Naive thymus-derived CD4-positive, alpha-beta T cell (primary cell): ENCODE measurements around the gene RSAD2. TPM values are rescaled to one million over a fixed set of nuclear protein-coding genes. Genes with fewer than 3 reads are reported as not detected.

Experiments
- ATAC-seq: fragments of 150-1000 bp; cut with Tn5 transposase; 2 replicates; pipeline ENCODE4 v1.10.0; 2021; ENCODE audit warnings: mild to moderate bottlenecking, moderate library complexity
- CTCF ChIA-PET: fragments of 350-600 bp; sonication (Branson Sonifier 250); formaldehyde crosslinking; loops from one replicate; lab custom pipeline; 2021; ENCODE audit warnings: antibody characterized with exemption; lab: Charles Lee
- POLR2A ChIA-PET: fragments of 350-600 bp; sonication (Branson Sonifier 250); formaldehyde crosslinking; loops from one replicate; lab custom pipeline; 2021; ENCODE audit warnings: antibody characterized with exemption, inconsistent platforms; lab: Charles Lee
- DNase-seq, 9 donors: peaks; one replicate each; pipeline versions ENCODE4 v3.0.0 to v3.0.0-alpha.2; 2020 to 2022; ENCODE audit warnings: mixed read lengths in 1 of 9
- H3K27ac ChIP-seq: one replicate; pipeline ENCODE4 v1.7.0; 2013; ENCODE audit warnings: mild to moderate bottlenecking, low read depth, low read length, moderate library complexity
- H3K27me3 ChIP-seq, 2 donors: one replicate each; pipeline ENCODE4 v1.7.0; 2013; ENCODE audit warnings: low read length in 2 of 2, mild to moderate bottlenecking in 2 of 2, moderate library complexity in 2 of 2; ENCODE audit not compliant: control insufficient read depth in 2 of 2, insufficient read depth in 2 of 2
- H3K36me3 ChIP-seq, 3 experiments: 1 replicate in 2 of 3; 2 replicates in 1 of 3; pipeline ENCODE4 v1.7.0; 2013; ENCODE audit warnings: low read length in 3 of 3, mild to moderate bottlenecking in 3 of 3, moderate library complexity in 1 of 3; ENCODE audit not compliant: insufficient read depth in 3 of 3, control insufficient read depth in 2 of 3
- H3K4me1 ChIP-seq, 2 donors: one replicate each; pipeline ENCODE4 v1.7.0; 2013; ENCODE audit warnings: low read length in 2 of 2, mild to moderate bottlenecking in 2 of 2, moderate library complexity in 1 of 2; ENCODE audit not compliant: control insufficient read depth in 2 of 2, insufficient read depth in 2 of 2
- H3K4me3 ChIP-seq: 2 replicates; pipeline ENCODE4 v1.7.0; 2013; ENCODE audit warnings: mild to moderate bottlenecking, low read length
- H3K9me3 ChIP-seq, 3 experiments: 1 replicate in 2 of 3; 2 replicates in 1 of 3; pipeline ENCODE4 v1.7.0; 2013; ENCODE audit warnings: low read length in 3 of 3; ENCODE audit not compliant: control insufficient read depth in 2 of 3
- H3K27ac Mint-ChIP-seq, 9 donors: one replicate each; pipeline ENCODE4 v1.8.0; 2020 to 2022; ENCODE audit warnings: mixed read lengths in 9 of 9, mild to moderate bottlenecking in 8 of 9, moderate library complexity in 5 of 9, inconsistent platforms in 2 of 9
- H3K27me3 Mint-ChIP-seq, 5 donors: one replicate each; pipeline ENCODE4 v1.8.0; 2021 to 2022; ENCODE audit warnings: mixed read lengths in 5 of 5, mild to moderate bottlenecking in 1 of 5
- H3K36me3 Mint-ChIP-seq, 5 donors: one replicate each; pipeline ENCODE4 v1.8.0; 2020 to 2022; ENCODE audit warnings: mixed read lengths in 5 of 5, mild to moderate bottlenecking in 3 of 5, inconsistent platforms in 1 of 5
- H3K4me1 Mint-ChIP-seq, 7 donors: one replicate each; pipeline ENCODE4 v1.8.0; 2020 to 2022; ENCODE audit warnings: mixed read lengths in 7 of 7, mild to moderate bottlenecking in 3 of 7, inconsistent platforms in 1 of 7
- H3K4me3 Mint-ChIP-seq, 10 donors: one replicate each; pipeline ENCODE4 v1.8.0; 2020 to 2022; ENCODE audit warnings: mild to moderate bottlenecking in 10 of 10, mixed read lengths in 10 of 10, moderate library complexity in 6 of 10, inconsistent platforms in 2 of 10
- H3K9me3 Mint-ChIP-seq, 11 donors: one replicate each; pipeline ENCODE4 v1.8.0; 2020 to 2022; ENCODE audit warnings: mixed read lengths in 11 of 11, mild to moderate bottlenecking in 4 of 11, inconsistent platforms in 1 of 11, moderate library complexity in 1 of 11
- intact Hi-C, 2 donors: fragments of 100-400 bp; cut with micrococcal nuclease; formaldehyde crosslinking; loops; one replicate each; pipeline ENCODE4 v1.15.1; 2023
- polyA plus RNA-seq, 2 donors: library from polyadenylated mRNA; unstranded; fragments of 300-500 nt; fragmentation: Illumina TruSeq; gene quantifications; one replicate each; pipeline ENCODE4 v1.2.3, GENCODE V29; 2021
- total RNA-seq, 6 experiments: library from RNA in 5 of 6; stranded (reverse) in 5 of 6; gene quantifications; 1 replicate in 5 of 6; 2 replicates in 1 of 6; pipeline ENCODE4 v1.2.3 and lab custom pipeline; 2021 to 2026

The RSAD2 gene
- total and polyA plus RNA-seq, 7 experiments from 2014 or later: 5.0 to 72.6 (median 6.6) TPM

- Mint-ChIP-seq H3K27me3 (no peaks in the 10 kb centered on the region), H3K4me1 (peaks cover 31 to 84% (median 71%) of the 10 kb centered on the region in 7 donors), H3K9me3 (peaks cover 0 to 2% (median 1%) of the 10 kb centered on the region in 11 donors), H3K27ac (peak overlapping the region; percentile 80 to 98 (median 90)), H3K4me3 (peak overlapping the region; percentile 80 to 97 (median 90)), H3K36me3 (peaks cover 3 to 48% (median 13%) of the 10 kb centered on the region in 5 donors)
- ATAC-seq: no peak
- CTCF ChIA-PET: interaction anchor here (1.0 to 3.9 kb wide), 4 partner anchors 13 to 39 kb away, joined by 3 to 38 read pairs (median 9); partner anchors contain the start of gene CMPK2
- no peaks in the 10 kb centered on the region for H3K9me3 ChIP-seq
- peaks cover 20 to 44% of the 10 kb centered on the region in 2 donors for H3K4me1 ChIP-seq
- H3K4me3 ChIP-seq: peak overlapping the region; percentile 17
- DNase-seq: no peak
- H3K36me3 ChIP-seq: no peaks in the 10 kb centered on the region
- POLR2A ChIA-PET: interaction anchor here (0.6 to 7.6 kb wide), 5 partner anchors 12 to 1803 kb away, joined by 3 to 94 read pairs (median 5); partner anchors contain the start of genes CMPK2, ID2 and RNF144A
- no peaks in the 10 kb centered on the region for H3K27me3 ChIP-seq
- H3K27ac ChIP-seq: peak overlapping the region; percentile 56
- intact Hi-C loops: no loop called here
Measured at GRCh38 chr2:6879011-6879410, 1.4 kb downstream of the RSAD2 start.

- Histone ChIP-seq H3K27ac (peak overlapping the region; percentile 63), H3K4me3 (peak overlapping the region; percentile 41), H3K36me3 (no peaks in the 10 kb centered on the region), H3K4me1 (peaks cover 20 to 48% of the 10 kb centered on the region in 2 donors), H3K27me3 (no peaks in the 10 kb centered on the region), H3K9me3 (no peaks in the 10 kb centered on the region)
- H3K9me3 Mint-ChIP-seq: no peaks in the 10 kb centered on the region
- peaks cover 9 to 58% (median 20%) of the 10 kb centered on the region in 5 donors for H3K36me3 Mint-ChIP-seq
- POLR2A ChIA-PET: interaction anchor here (0.7 to 7.6 kb wide), 4 partner anchors 13 to 1802 kb away, joined by 3 to 94 read pairs (median 36); partner anchors contain the start of genes CMPK2, ID2 and RNF144A
- peak; percentile 70 for ATAC-seq
- H3K27me3 Mint-ChIP-seq: no peaks in the 10 kb centered on the region
- H3K27ac Mint-ChIP-seq: peak overlapping the region; percentile 89 to 98 (median 93)
- peaks cover 30 to 77% (median 72%) of the 10 kb centered on the region in 7 donors for H3K4me1 Mint-ChIP-seq
- CTCF ChIA-PET: interaction anchor here (1.1 to 3.9 kb wide), 4 partner anchors 8 to 17 kb away, joined by 3 to 38 read pairs (median 9); partner anchors contain the start of gene CMPK2
- H3K4me3 Mint-ChIP-seq: peak overlapping the region; percentile 70 to 96 (median 86)
- DNase-seq: peak in 7 of 9 donors; percentile 47 to 63 (median 57)
- intact Hi-C loops: loop anchor here in 1 of 2 donors (5.0 kb wide), 1 partner anchor 1957 kb away; the partner anchor contains the start of gene KIDINS220
Measured at GRCh38 chr2:6880200-6880733, 2.7 kb downstream of the RSAD2 start.

- Histone ChIP-seq H3K9me3 (no peaks in the 10 kb centered on the region), H3K4me1 (peaks cover 20 to 48% of the 10 kb centered on the region in 2 donors), H3K36me3 (no peaks in the 10 kb centered on the region), H3K27ac (peak overlapping the region; percentile 15), H3K27me3 (no peaks in the 10 kb centered on the region), H3K4me3 (no peak overlapping the region)
- peaks cover 9 to 57% (median 20%) of the 10 kb centered on the region in 5 donors for H3K36me3 Mint-ChIP-seq
- H3K4me1 Mint-ChIP-seq: peaks cover 30 to 74% (median 69%) of the 10 kb centered on the region in 7 donors
- H3K9me3 Mint-ChIP-seq: no peaks in the 10 kb centered on the region
- no peaks in the 10 kb centered on the region for H3K27me3 Mint-ChIP-seq
- ATAC-seq (no peak), DNase-seq (no peak)
- H3K4me3 Mint-ChIP-seq: peak overlapping the region in 8 of 10 donors; percentile 63 to 90 (median 84)
- intact Hi-C loops: loop anchor here in 1 of 2 donors (5.0 kb wide), 1 partner anchor 1956 kb away; the partner anchor contains the start of gene KIDINS220
- peak overlapping the region; percentile 44 to 98 (median 83) for H3K27ac Mint-ChIP-seq
- POLR2A ChIA-PET: interaction anchor here (0.7 to 7.6 kb wide), 4 partner anchors 12 to 34 kb away, joined by 3 to 94 read pairs (median 36); partner anchors contain the start of genes CMPK2 and RNF144A
- CTCF ChIA-PET: interaction anchor here (2.6 kb wide), 1 partner anchor 16 kb away, joined by 12 read pairs; no protein-coding TSS in a partner anchor
Measured at GRCh38 chr2:6881046-6881445, 3.5 kb downstream of the RSAD2 start.

- H3K4me1 ChIP-seq: peaks cover 20 to 47% of the 10 kb centered on the region in 2 donors
- Mint-ChIP-seq H3K4me1 (peaks cover 30 to 72% (median 64%) of the 10 kb centered on the region in 7 donors), H3K36me3 (peaks cover 13 to 61% (median 25%) of the 10 kb centered on the region in 5 donors), H3K27me3 (no peaks in the 10 kb centered on the region), H3K27ac (peak overlapping the region; percentile 44 to 98 (median 83)), H3K4me3 (peak overlapping the region in 5 of 10 donors; percentile 74 to 90 (median 86)), H3K9me3 (no peaks in the 10 kb centered on the region)
- H3K9me3 ChIP-seq: no peaks in the 10 kb centered on the region
- DNase-seq (no peak), ATAC-seq (no peak)
- no peaks in the 10 kb centered on the region for H3K27me3 ChIP-seq
- no peaks in the 10 kb centered on the region for H3K36me3 ChIP-seq
- CTCF ChIA-PET: no interaction called here
- POLR2A ChIA-PET: interaction anchor here (0.7 to 7.6 kb wide), 3 partner anchors 11 to 33 kb away, joined by 3 to 94 read pairs (median 70); partner anchors contain the start of genes CMPK2 and RNF144A
- intact Hi-C loops: loop anchor here in 1 of 2 donors (5.0 kb wide), 1 partner anchor 1956 kb away; the partner anchor contains the start of gene KIDINS220
- no peak overlapping the region for H3K4me3 ChIP-seq
- H3K27ac ChIP-seq: no peak overlapping the region
Measured at GRCh38 chr2:6881516-6881915, 3.9 kb downstream of the RSAD2 start.

- Mint-ChIP-seq H3K4me3 (no peak overlapping the region), H3K4me1 (peaks cover 22 to 69% (median 47%) of the 10 kb centered on the region in 7 donors), H3K9me3 (no peaks in the 10 kb centered on the region), H3K27me3 (no peaks in the 10 kb centered on the region), H3K27ac (peak overlapping the region in 2 of 9 donors; percentile 8 to 90), H3K36me3 (peaks cover 13 to 68% (median 36%) of the 10 kb centered on the region in 5 donors)
- DNase-seq (no peak), ATAC-seq (no peak)
- H3K4me1 ChIP-seq: peaks cover 12 to 30% of the 10 kb centered on the region in 2 donors
- no peaks in the 10 kb centered on the region for H3K27me3 ChIP-seq
- H3K4me3 ChIP-seq: no peak overlapping the region
- ChIA-PET CTCF (interaction anchor here (1.2 to 1.4 kb wide), 2 partner anchors 17 to 33 kb away, joined by 3 read pairs; no protein-coding TSS in a partner anchor), POLR2A (interaction anchor here (0.8 to 2.0 kb wide), 3 partner anchors 11 to 25 kb away, joined by 3 to 6 read pairs (median 3); no protein-coding TSS in a partner anchor)
- no peaks in the 10 kb centered on the region for H3K36me3 ChIP-seq
- intact Hi-C loops: loop anchor here in 1 of 2 donors (5.0 kb wide), 1 partner anchor 1954 kb away; the partner anchor contains the start of gene KIDINS220
- H3K9me3 ChIP-seq: no peaks in the 10 kb centered on the region
- no peak overlapping the region for H3K27ac ChIP-seq
Measured at GRCh38 chr2:6883448-6884122, 6.0 kb downstream of the RSAD2 start.

GRCh38 chr2:6885551-6885950 lies 8.0 kb downstream of the RSAD2 start:
- Histone ChIP-seq H3K27me3 (peaks cover 0 to 3% of the 10 kb centered on the region in 2 donors), H3K4me1 (peaks cover 0 to 14% of the 10 kb centered on the region in 2 donors), H3K9me3 (no peaks in the 10 kb centered on the region), H3K27ac (no peak overlapping the region), H3K4me3 (no peak overlapping the region), H3K36me3 (no peaks in the 10 kb centered on the region)
- Mint-ChIP-seq H3K4me1 (peaks cover 10 to 59% (median 28%) of the 10 kb centered on the region in 7 donors), H3K36me3 (peaks cover 15 to 67% (median 46%) of the 10 kb centered on the region in 5 donors), H3K9me3 (no peaks in the 10 kb centered on the region), H3K27me3 (no peaks in the 10 kb centered on the region), H3K27ac (peak overlapping the region in 1 of 9 donors; percentile 31), H3K4me3 (no peak overlapping the region)
- ChIA-PET CTCF (interaction anchor here (1.3 kb wide), 1 partner anchor 13 kb away, joined by 4 read pairs; no protein-coding TSS in a partner anchor), POLR2A (interaction anchor here (0.6 to 1.0 kb wide), 2 partner anchors 24 to 132 kb away, joined by 3 read pairs; no protein-coding TSS in a partner anchor)
- intact Hi-C loops: no loop called here
- ATAC-seq (no peak), DNase-seq (no peak)
